Ovary (tissue), 10 donors: ENCODE results near the gene PGLYRP1. TPM values are rescaled to one million over a fixed set of nuclear protein-coding genes. Genes with fewer than 3 reads are reported as not detected.

ENCODE experiments used
- DNase-seq, 5 donors: peaks; one replicate each; pipeline ENCODE4 v3.0.0-alpha.2; 2019 to 2020
- H3K27ac ChIP-seq, 2 donors: fragments of 200-600 bp; one replicate each; pipeline versions ENCODE4 v1.5.1 to v1.8.0; 2019 to 2022
- H3K27me3 ChIP-seq: fragments of 200-600 bp; one replicate; pipeline ENCODE4 v1.8.0; 2022
- H3K36me3 ChIP-seq: fragments of 200-600 bp; sonication (generic); one replicate; pipeline ENCODE4 v1.5.1; 2019
- H3K4me1 ChIP-seq: one replicate; pipeline ENCODE4 v1.8.1; 2013; ENCODE audit warnings: mild to moderate bottlenecking, moderate library complexity; ENCODE audit not compliant: insufficient read depth
- H3K4me3 ChIP-seq: fragments of 200-600 bp; sonication (generic); one replicate; pipeline ENCODE4 v1.5.1; 2017
- H3K9me3 ChIP-seq, 2 donors: fragments of 200-600 bp in 1 of 2; sonication (generic) in 1 of 2; one replicate each; pipeline versions ENCODE4 v1.5.1 to v1.8.1; 2013 to 2019; ENCODE audit warnings: mild to moderate bottlenecking in 1 of 2, moderate library complexity in 1 of 2
- CTCF ChIP-seq, 3 donors: fragments of 450-650 bp in 2 of 3; fragments of 200-600 bp in 1 of 3; IDR thresholded peaks; one replicate each; pipeline versions ENCODE4 v1.5.1 to v1.8.0; 2016 to 2022; ENCODE audit warnings: antibody characterized with exemption in 3 of 3, mild to moderate bottlenecking in 1 of 3
- EP300 ChIP-seq: sonication (generic); formaldehyde crosslinking; IDR thresholded peaks from one replicate; pipeline ENCODE4 v1.6.1; 2017; ENCODE audit warnings: antibody characterized with exemption
- POLR2A ChIP-seq: fragments of 450-650 bp; IDR thresholded peaks from one replicate; pipeline ENCODE4 v1.6.1; 2017; ENCODE audit warnings: antibody characterized with exemption, mild to moderate bottlenecking, moderate library complexity
- WGBS, 3 donors: extraction: QIAGEN DNeasy Blood & Tissue Kit in 1 of 3; methylation state at CpG; one replicate each; pipeline versions ENCODE4 v1.1.5 to v1.1.7; 2013 to 2017; 5-methylcytosine and 5-hydroxymethylcytosine counted together
- intact Hi-C, 4 donors: fragments of 100-400 bp; cut with DNase I; formaldehyde crosslinking; loops; one replicate each; pipeline versions ENCODE4 v1.11.0 to v1.15.1; 2022 to 2023
- long read RNA-seq, 3 donors: library from polyadenylated mRNA in 2 of 3; unstranded in 2 of 3; transcript quantifications; one replicate each; pipeline ENCODE4 v2.0.0 and lab custom pipeline, GENCODE V29; 2021 to 2026
- polyA plus RNA-seq, 2 donors: library from polyadenylated mRNA; stranded (reverse); fragments of 200-250 nt in 1 of 2; fragments of 350-450 nt in 1 of 2; fragmentation: Illumina TruSeq in 1 of 2; extraction: RNeasy Lipid Tissue Mini Kit (QIAGEN cat#74804) in 1 of 2; gene quantifications; one replicate each; pipeline ENCODE4 v1.2.3, GENCODE V29; 2013 to 2014
- total RNA-seq, 7 donors: library from RNA; depleted of rRNA in 2 of 7; stranded (reverse); fragments of >200 nt in 2 of 7; fragmentation: NEBNext Ultra II Directional in 3 of 7; extraction: Animal tissue kit (Norgen Biotek cat#: 25700) in 3 of 7; gene quantifications; one replicate each; pipeline versions ENCODE4 v1.1.0 to v1.2.4, GENCODE V29; 2016 to 2023
- donor health status: DM: no; HTN: no; CAD: no; lungs with moderate emphysema.
- donor health status: DM: no; HTN: no; CAD: no.
- donor health status: Bipolar disorder and iron deficiency.
- donor health status: DM: yes; HTN: yes; CAD: no.
- donor health status: DM: no; HTN: no; CAD: no.
- donor health status: DM: yes; HTN: yes; CAD: no.

The PGLYRP1 gene
- total RNA-seq (not detected), polyA plus RNA-seq (not detected)
- long read RNA-seq, donor 1, partial matches to known transcripts: 0 of 9 reads
- long read RNA-seq, donor 1, other reads (novel, unspliced or antisense): 9 of 9 reads
- long read RNA-seq, donor 2: 0 reads
- long read RNA-seq, donor 3, partial matches to known transcripts: 0 of 4 reads
- long read RNA-seq, donor 3, other reads (novel, unspliced or antisense): 4 of 4 reads

- TF ChIP-seq CTCF (IDR thresholded peaks at IDR 0.05): no peak
- TF ChIP-seq EP300: no peak
- no peak for TF ChIP-seq POLR2A
- no peak for DNase-seq
- H3K27ac ChIP-seq: no peak within 1 kb of the TSS
- WGBS, 3 donors: 17 to 18% (median 18%) methylated on average over 35 to 47 of the region's 47 CpGs
- H3K4me3 ChIP-seq: no peak within 1 kb of the TSS
- H3K9me3 ChIP-seq: no peaks in the 10 kb centered on the region
- intact Hi-C loops: loop anchor here in 1 of 4 donors (10.0 kb wide), 1 partner anchor 512 kb away; no protein-coding TSS in a partner anchor
- no peaks in the 10 kb centered on the region for H3K27me3 ChIP-seq
- H3K36me3 ChIP-seq: no peaks in the 10 kb centered on the region
- H3K4me1 ChIP-seq: no peaks in the 10 kb centered on the region
These were observed at the start of gene PGLYRP1 for GRCh38 chr19:46022431-46023310. PGLYRP1 (minus strand) TSS chr19:46023053; CDS start chr19:46023021, 32 bp downstream.

- intact Hi-C loops: no loop called here
- Histone ChIP-seq H3K36me3 (no peaks in the 10 kb centered on the region), H3K27ac (no peak overlapping the region), H3K4me1 (no peaks in the 10 kb centered on the region), H3K4me3 (no peak overlapping the region), H3K9me3 (no peaks in the 10 kb centered on the region), H3K27me3 (no peaks in the 10 kb centered on the region)
- no peak for DNase-seq
- WGBS, 3 donors: 7 to 14% (median 8%) methylated on average over 6 of the region's 6 CpGs
- no peak for TF ChIP-seq CTCF (IDR thresholded peaks at IDR 0.05)
- no peak for TF ChIP-seq EP300
- TF ChIP-seq POLR2A: no peak
These were observed 47.0 kb upstream of the PGLYRP1 start for GRCh38 chr19:46069806-46070341.

GRCh38 chr19:46068345-46069258 lies 45.7 kb upstream of the PGLYRP1 start:
- Histone ChIP-seq H3K9me3 (no peaks in the 10 kb centered on the region), H3K4me3 (no peak overlapping the region), H3K27me3 (no peaks in the 10 kb centered on the region), H3K4me1 (no peaks in the 10 kb centered on the region), H3K27ac (no peak overlapping the region), H3K36me3 (no peaks in the 10 kb centered on the region)
- WGBS, 3 donors: 67 to 77% (median 70%) methylated on average over 12 of the region's 12 CpGs
- no peak for DNase-seq
- intact Hi-C loops: no loop called here
- TF ChIP-seq EP300 (no peak), CTCF (IDR thresholded peaks at IDR 0.05) (no peak), POLR2A (no peak)

GRCh38 chr19:46067691-46068090 lies 44.8 kb upstream of the PGLYRP1 start:
- no peaks in the 10 kb centered on the region for H3K9me3 ChIP-seq
- H3K4me3 ChIP-seq: no peak overlapping the region
- no peaks in the 10 kb centered on the region for H3K27me3 ChIP-seq
- H3K27ac ChIP-seq: no peak overlapping the region
- TF ChIP-seq POLR2A (no peak), CTCF (IDR thresholded peaks at IDR 0.05) (no peak), EP300 (no peak)
- intact Hi-C loops: no loop called here
- no peaks in the 10 kb centered on the region for H3K36me3 ChIP-seq
- no peaks in the 10 kb centered on the region for H3K4me1 ChIP-seq
- no peak for DNase-seq
- 85 to 95% (median 89%) methylated on average over 1 of the region's 1 CpG for WGBS, 3 donors
